ENCODE measurements around the gene S100A12.
"Not testable (repeated sequence)": the region's sequence is repeated elsewhere in the genome, so short reads cannot be mapped to it uniquely, and the experiment has no call there.

Gene S100A12

DNA sequence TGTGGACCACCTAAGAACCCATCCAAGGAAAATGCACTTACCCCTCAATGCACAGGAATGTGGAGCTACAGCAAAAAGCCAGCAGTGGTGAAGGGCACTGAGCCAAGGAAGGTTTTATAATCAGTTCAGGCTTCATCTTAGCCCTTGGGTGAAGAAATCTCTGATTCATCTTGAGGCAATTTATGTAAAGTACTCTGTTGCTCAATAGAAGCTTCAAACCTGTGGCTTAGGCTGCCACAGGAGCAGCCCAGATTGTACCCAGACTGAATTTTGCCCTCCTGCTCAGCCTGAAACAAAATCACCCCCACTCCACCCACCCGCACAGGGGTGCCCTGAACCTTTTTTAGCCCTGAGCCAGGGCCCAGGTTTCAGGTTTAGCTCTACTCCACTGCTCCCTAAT is at the start of gene S100A12:
S100A12 (minus strand) TSS at position 111 of the 400 bp plus-strand sequence. CDS start 1,029 bp downstream, outside the sequence.
- no peak for DNase-seq

DNA sequence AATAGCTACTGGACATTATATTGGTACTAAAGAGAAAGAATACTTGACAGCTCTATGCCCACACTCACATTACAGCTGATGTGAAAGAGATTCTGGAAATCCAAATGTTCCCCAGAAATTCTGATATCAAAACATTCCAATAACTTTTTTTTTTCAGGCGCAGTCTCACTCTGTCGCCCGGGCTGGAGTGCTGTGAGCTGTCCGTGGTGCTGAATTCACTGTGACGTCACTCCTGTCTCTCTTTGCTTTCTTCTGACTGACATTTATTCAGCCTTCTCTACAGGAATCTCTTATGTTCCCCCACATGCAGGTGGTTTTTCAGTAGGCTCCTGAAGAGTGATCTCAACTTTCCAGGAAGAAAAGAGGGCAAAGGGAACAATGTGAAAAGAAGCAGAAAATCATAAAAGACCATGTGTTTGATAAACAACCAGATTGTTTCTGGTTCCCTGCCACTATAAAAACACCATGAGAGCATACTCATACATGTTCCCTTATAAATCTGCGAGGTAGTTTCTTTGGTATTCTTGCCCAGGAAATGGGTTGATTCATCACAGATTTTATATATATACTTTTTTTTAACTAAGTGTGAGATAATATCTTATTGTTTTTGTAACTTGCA is 47.1 kb upstream of the S100A12 start:
- peak; percentile 12 for DNase-seq

GRCh38 chr1:153420306-153420705 is 44.9 kb upstream of the S100A12 start:
- no peak for DNase-seq

DNA sequence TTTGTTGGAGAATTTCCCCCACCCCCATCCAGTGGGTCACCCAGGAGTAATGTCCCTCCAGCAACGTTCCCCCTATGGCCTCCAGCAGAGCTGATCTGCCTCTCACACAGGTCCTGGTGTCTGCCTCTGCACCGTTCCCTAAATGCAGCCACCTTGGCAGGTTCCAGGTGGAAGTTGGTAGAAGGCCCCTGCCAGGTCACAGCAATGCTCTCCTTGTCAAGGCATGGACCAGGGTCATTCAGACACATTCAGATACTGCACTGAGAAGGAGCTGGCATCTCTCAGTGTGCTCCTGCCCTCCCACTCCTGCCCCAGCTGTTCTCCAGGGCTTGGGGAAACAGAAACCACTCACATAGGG is 44.0 kb upstream of the S100A12 start:
- not testable (repeated sequence) for DNase-seq

- not testable (repeated sequence) for DNase-seq
These were observed 43.5 kb upstream of the S100A12 start for GRCh38 chr1:153418758-153419435.

DNA sequence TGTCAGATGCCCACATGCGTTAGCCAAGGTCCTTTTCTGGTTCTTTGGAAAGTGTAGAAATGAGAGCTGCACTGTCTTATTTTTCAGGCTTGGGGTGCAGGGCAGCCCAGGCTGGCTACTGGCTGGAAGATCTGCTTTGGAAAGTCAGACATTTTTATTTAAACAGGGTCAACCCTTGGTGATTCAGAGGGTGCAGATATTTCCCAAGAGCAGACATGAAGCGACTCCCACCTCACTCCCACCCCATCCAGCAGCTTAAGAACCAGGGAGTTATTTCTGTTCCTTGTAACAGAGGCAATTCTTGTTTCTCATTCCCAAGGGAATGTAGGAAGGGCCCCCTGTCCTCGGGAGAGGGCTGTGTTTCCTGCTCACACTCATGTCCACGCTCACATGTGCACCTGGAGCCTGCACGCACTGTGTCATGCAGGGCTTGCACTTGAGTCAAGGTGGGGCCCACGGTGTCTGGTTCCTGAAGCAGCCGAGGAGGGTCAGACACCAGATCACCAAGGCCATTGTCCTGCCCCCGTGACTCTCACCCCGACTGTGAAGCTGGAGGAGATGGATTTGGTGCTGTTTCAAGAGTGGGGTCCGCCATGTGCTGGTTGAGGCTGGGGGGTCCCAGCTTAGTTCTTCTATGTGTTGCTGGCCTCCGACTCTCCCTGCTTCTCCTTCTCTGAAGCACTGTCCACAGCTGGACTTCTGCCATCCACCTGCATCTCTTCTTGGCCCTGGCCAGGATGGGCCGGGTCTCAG is 41.9 kb upstream of the S100A12 start:
- no peak for DNase-seq

DNA sequence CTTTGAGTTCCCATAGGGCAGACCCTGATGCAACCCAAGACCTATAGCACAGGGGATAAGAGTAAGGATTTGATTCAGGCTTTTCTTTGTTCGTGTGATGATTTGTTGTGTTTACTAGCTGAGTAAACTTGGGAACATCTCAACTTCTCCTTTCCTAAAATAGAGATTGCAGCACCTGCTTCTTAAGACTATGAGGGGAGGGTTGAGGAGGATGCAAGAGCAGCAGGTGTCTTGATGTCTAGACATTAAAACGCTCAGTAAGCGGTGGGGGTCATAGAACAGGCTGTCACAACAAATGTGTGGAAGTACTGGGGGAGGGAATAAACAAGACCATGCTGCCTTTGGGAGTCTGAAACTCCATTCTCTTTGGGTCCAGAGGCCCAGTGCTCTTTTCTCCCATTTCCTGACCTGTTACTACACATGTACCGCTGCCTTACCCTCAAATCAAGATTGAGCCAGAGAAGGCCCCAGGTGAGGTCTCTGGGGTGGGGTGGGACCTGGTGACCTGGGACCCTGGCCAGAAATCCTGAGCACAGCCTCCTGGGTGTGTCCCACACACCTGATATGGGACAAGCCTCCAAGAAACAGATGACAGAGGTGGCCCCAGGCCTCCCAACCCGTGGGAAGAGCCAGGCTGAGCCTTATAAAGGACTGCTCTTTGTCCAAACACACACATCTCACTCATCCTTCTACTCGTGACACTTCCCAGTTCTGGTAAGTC is 40.6 kb upstream of the S100A12 start, which contains the start of gene S100A7A:
S100A7A (plus strand) TSS at position 671 of the 721 bp plus-strand sequence. CDS start 1,563 bp downstream, outside the sequence.
- no peak for DNase-seq

DNA sequence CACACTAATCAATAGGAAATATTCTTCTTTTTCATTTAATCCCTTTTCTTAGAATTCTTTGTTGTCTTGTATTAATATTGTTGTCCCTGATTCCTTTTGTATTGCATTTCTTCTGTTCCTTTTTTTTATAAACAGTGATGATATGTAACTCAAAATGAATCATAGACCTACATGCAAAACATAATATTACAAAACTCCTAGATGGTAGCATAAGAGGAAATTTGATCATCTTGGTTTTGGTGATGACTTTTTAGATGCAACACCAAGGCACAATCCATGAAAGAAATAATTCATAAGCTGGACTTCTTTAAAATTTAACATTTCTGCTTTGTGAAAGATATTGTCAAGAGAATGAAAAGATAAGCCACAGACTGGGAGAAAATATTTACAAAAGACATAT is 38.5 kb upstream of the S100A12 start:
- DNase-seq, result not testable (repeated sequence)

DNA sequence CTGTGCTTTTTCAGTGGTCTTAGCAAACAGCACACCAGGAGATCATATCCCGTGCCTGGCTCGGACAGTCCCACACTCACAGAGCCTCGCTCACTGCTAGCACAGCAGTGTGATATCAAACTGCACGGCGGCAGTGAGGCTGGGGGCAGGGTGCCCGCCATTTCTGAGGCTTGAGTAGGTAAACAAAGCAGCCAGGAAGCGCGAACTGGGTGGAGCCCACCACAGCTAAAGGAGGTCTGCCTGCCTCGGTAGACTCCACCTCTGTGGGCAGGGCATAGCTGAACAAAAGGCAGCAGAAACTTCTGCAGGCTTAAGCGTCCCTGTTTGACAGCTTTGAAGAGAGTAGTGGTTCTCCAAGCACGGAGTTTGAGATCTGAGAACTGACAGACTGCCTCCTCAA is 31.9 kb upstream of the S100A12 start:
- not testable (repeated sequence) for DNase-seq

GRCh38 chr1:153405825-153406599 is 30.6 kb upstream of the S100A12 start:
- DNase-seq, result not testable (repeated sequence)

GRCh38 chr1:153404768-153405167 is 29.3 kb upstream of the S100A12 start:
- DNase-seq, result no peak

DNA sequence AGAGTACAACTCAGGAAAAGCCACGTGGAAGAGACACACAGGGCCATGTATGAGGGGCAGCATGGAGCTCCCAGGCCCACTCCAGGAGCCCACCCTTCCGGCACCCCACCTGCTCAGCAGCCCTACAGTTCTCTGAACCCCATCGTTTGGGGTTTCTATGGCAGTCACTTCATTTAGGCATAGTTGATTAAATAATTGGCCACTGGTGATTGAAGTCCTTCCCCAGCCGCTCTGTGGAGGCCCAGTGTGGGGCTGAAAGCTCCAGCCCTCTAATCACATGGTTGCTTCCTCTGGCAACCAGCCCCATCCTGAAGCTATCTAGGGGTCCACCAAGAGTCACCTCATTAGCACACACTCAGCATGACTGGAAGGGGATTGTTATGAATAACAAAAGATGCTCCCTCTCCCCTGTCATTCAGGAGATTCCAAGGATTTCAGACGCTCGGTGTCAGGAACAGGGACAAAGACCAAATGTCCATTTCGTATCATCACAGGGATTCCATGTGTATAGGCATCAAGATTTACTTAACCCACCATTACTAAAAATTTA is 28.7 kb upstream of the S100A12 start:
- DNase-seq, result no peak

DNA sequence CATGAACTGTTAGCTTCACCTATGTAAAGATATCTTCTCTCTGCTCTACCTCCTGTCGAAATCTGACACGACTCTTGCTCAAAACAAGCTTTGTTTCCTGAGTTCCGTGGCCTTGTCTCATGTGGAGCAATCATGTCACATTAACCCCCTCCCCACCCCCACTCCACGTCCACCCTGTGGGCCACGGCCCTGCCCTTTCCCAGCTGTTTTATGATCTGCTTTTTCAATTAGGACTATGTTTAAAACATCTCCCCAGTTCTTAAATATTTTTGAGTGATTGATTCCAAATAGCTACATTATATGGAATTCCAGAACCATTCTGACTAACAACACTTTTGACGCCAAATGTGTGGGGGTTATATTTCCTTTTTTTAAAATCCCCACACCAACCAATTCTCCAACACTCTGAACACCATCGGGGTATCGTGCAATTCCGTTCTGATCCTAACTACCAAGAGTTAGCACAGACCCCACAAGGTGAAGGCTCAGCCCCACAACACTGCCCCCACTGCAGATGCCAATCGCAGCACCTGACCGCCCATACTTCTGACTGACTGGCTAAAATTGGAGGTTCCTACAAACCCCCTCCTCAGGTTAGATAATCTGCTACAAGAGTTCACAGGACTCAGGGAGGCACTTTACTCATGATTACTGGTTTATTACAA is 28.1 kb upstream of the S100A12 start:
- DNase-seq, result no peak

DNA sequence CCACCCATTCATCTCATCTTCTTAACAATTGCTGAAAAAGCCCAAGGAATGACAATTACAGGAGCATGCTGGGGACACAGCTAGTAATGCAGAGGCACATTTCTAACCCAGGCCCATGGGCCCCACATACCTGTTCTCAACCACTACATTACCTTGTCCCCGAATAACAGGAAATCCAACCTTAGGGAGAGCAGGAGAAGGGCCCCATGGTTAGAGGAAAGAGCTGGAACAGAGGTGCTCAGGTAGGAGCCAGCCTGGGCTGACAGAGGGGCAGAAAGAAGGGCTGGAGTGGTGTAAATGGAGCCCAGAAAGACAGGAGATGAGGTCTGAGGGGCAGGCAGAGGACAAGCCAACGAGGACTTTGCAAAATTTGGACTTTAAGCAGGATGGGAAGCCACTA is 26.8 kb upstream of the S100A12 start:
- no peak for DNase-seq

DNA sequence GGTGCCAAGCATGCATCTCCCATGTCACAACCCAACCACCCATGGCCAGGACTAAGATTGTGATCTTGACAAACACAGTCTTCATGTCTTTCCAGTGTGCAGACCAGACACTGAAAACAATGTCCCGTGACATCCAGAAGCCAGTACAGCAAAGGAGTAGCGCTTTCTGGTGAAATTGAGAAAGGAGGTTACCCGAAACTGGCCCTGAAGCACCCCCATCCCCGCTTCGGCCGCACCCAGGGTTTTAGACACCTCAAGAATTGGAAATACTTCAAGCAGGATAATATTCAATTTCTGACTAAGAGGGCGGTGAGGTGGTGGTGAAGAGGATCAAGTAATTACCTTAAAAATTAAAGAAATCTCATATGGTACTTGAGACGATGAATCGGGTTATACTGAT is 26.0 kb upstream of the S100A12 start:
- DNase-seq, result no peak

- DNase-seq, result no peak
These were observed 24.8 kb upstream of the S100A12 start for GRCh38 chr1:153400244-153400643.

GRCh38 chr1:153399401-153400055 is 24.1 kb upstream of the S100A12 start:
- DNase-seq, result no peak

GRCh38 chr1:153397924-153398651 is 22.7 kb upstream of the S100A12 start:
- no peak for DNase-seq

GRCh38 chr1:153397051-153397923 is 21.9 kb upstream of the S100A12 start:
- peak; percentile 39 for DNase-seq

All from DMS 273 treated with DMSO at 0.1 percent for 48 hours (cell line).